GM19372 (cell line): ENCODE results near the gene SLC30A1.

Experiments
- ATAC-seq: cut with Tn5 transposase; IDR thresholded peaks from one replicate; pipeline ENCODE4 v1.9.1; 2021; ENCODE audit warnings: mild to moderate bottlenecking, low read depth, moderate library complexity; ENCODE audit not compliant: unreplicated experiment

Gene SLC30A1

GRCh38 chr1:211609120-211610024 lies 30.4 kb upstream of the SLC30A1 start:
- ATAC-seq = no peak

GRCh38 chr1:211607754-211608473 lies 29.0 kb upstream of the SLC30A1 start:
- no peak for ATAC-seq

GRCh38 chr1:211606914-211607753 lies 28.2 kb upstream of the SLC30A1 start:
- peak; percentile 93 for ATAC-seq

- ATAC-seq = peak; percentile 96
These were observed 27.5 kb upstream of the SLC30A1 start for GRCh38 chr1:211606332-211606913.

- ATAC-seq = no peak
These were observed 26.8 kb upstream of the SLC30A1 start for GRCh38 chr1:211605603-211606331.

GRCh38 chr1:211605034-211605433 lies 26.1 kb upstream of the SLC30A1 start:
- no peak for ATAC-seq

GRCh38 chr1:211604548-211604947 lies 25.6 kb upstream of the SLC30A1 start:
- no peak for ATAC-seq

GRCh38 chr1:211603713-211604112 lies 24.8 kb upstream of the SLC30A1 start:
- no peak for ATAC-seq

- ATAC-seq = no peak
These were observed 24.3 kb upstream of the SLC30A1 start for GRCh38 chr1:211603191-211603701.

- ATAC-seq = no peak
These were observed 23.2 kb upstream of the SLC30A1 start for GRCh38 chr1:211601982-211602670.

- no peak for ATAC-seq
These were observed 22.2 kb upstream of the SLC30A1 start for GRCh38 chr1:211601159-211601558.

GRCh38 chr1:211599250-211599649 lies 20.3 kb upstream of the SLC30A1 start:
- no peak for ATAC-seq

- ATAC-seq = no peak
These were observed 19.6 kb upstream of the SLC30A1 start for GRCh38 chr1:211598514-211598913.

- ATAC-seq = no peak
These were observed 17.6 kb upstream of the SLC30A1 start for GRCh38 chr1:211596418-211597181.

GRCh38 chr1:211595419-211595818 lies 16.5 kb upstream of the SLC30A1 start:
- ATAC-seq = no peak

GRCh38 chr1:211591980-211592493 lies 13.1 kb upstream of the SLC30A1 start:
- no peak for ATAC-seq

GRCh38 chr1:211589782-211590721 lies 11.1 kb upstream of the SLC30A1 start:
- no peak for ATAC-seq
